OCI-LY1 (cell line): ENCODE measurements around the gene CRYZ.

Experiments used
- CTCF ChIP-seq: fragments of 200-600 bp; sonication (generic), shearing (Covaris generic); IDR thresholded peaks from 2 replicates; pipeline ENCODE4 v1.5.1; 2017; ENCODE audit warnings: mild to moderate bottlenecking, antibody characterized with exemption, low read length, moderate library complexity, mixed read lengths
- EZH2 ChIP-seq: fragments of 200-600 bp; sonication (generic), shearing (Covaris generic); IDR thresholded peaks from 2 replicates; pipeline ENCODE4 v1.8.0; 2017; ENCODE audit warnings: borderline replicate concordance, mixed run types, mild to moderate bottlenecking, antibody characterized with exemption, low read length, moderate library complexity, mixed read lengths

- no peak for TF ChIP-seq CTCF
- TF ChIP-seq EZH2: no peak
Observed at GRCh38 chr1:74755475-74755874, 22.6 kb upstream of the CRYZ start.
